ENCODE measurements around the gene C5orf15. TPM values are rescaled to one million over a fixed set of nuclear protein-coding genes. Genes with fewer than 3 reads are reported as not detected.

C5orf15 gene
- total and polyA plus RNA-seq, 2 experiments from 2014 or later = 37.7 to 61.4 TPM

- TF ChIP-seq ZNF114 (CRISPR knock-in tag; IDR thresholded peaks at IDR 0.05) = no peak
- TF ChIP-seq NANOG (IDR thresholded peaks at IDR 0.05; ENCODE audit: borderline replicate concordance) = no peak
- no peak for TF ChIP-seq ETS1 (IDR thresholded peaks at IDR 0.05)
- no peak for TF ChIP-seq POLR2AphosphoS5 (IDR thresholded peaks at IDR 0.05; ENCODE audit: low read depth)
These were observed 49.7 kb downstream of the C5orf15 start (continued) for GRCh38 chr5:133918731-133919130.

GRCh38 chr5:133918316-133918715 lies 50.1 kb downstream of the C5orf15 start:
- H3K4me1 Mint-ChIP-seq = peaks cover 6% of the 10 kb centered on the region
- H3K27ac ChIP-seq (ENCODE audit: low read depth) = no peak overlapping the region
- H3F3A ChIP-seq (replicated peaks; ENCODE audit: low read depth) = no peaks in the 10 kb centered on the region

GRCh38 chr5:133917785-133918184 lies 50.6 kb downstream of the C5orf15 start:
- H2AFZ ChIP-seq = no peak overlapping the region
- Mint-ChIP-seq H3K4me3 (no peak overlapping the region), H3K36me3 (ENCODE audit: low read depth) (no peaks in the 10 kb centered on the region), H3K9me3 (no peaks in the 10 kb centered on the region), H3K4me1 (peaks cover 6% of the 10 kb centered on the region), H3K27me3 (ENCODE audit: insufficient read depth, low read depth, poor library complexity) (peaks cover 2% of the 10 kb centered on the region), H3K27ac (no peak overlapping the region)
- H3K27ac ChIP-seq (ENCODE audit: low read depth) = no peak overlapping the region
- H3K79me2 ChIP-seq (replicated peaks; ENCODE audit: insufficient read depth) = no peaks in the 10 kb centered on the region
- DNase-seq (ENCODE audit: low spot score) (no peak), ATAC-seq (no peak)
- H3K9me2 ChIP-seq (ENCODE audit: insufficient read depth) = no peaks in the 10 kb centered on the region; the same call in 1 of the 2 replicates
- H4K20me1 ChIP-seq (replicated peaks; ENCODE audit: insufficient read depth) = no peaks in the 10 kb centered on the region
- no peaks in the 10 kb centered on the region for H3K36me3 ChIP-seq (ENCODE audit: insufficient read depth)
- no peaks in the 10 kb centered on the region for H3K27me3 ChIP-seq (ENCODE audit: insufficient read depth)
- no peaks in the 10 kb centered on the region for H3K4me1 ChIP-seq (ENCODE audit: insufficient read depth)
- no peak overlapping the region for H3K4me3 ChIP-seq
- no peak overlapping the region for H3K4me2 ChIP-seq
- H3F3A ChIP-seq (replicated peaks; ENCODE audit: low read depth) = no peaks in the 10 kb centered on the region
- TF ChIP-seq ZNF331 (CRISPR knock-in tag; IDR thresholded peaks at IDR 0.05; ENCODE audit: low read depth) = no peak
- no peak for TF ChIP-seq NANOG (IDR thresholded peaks at IDR 0.05; ENCODE audit: borderline replicate concordance)
- TF ChIP-seq POLR2AphosphoS5 (IDR thresholded peaks at IDR 0.05; ENCODE audit: low read depth) = no peak
- TF ChIP-seq, protein P1, sequence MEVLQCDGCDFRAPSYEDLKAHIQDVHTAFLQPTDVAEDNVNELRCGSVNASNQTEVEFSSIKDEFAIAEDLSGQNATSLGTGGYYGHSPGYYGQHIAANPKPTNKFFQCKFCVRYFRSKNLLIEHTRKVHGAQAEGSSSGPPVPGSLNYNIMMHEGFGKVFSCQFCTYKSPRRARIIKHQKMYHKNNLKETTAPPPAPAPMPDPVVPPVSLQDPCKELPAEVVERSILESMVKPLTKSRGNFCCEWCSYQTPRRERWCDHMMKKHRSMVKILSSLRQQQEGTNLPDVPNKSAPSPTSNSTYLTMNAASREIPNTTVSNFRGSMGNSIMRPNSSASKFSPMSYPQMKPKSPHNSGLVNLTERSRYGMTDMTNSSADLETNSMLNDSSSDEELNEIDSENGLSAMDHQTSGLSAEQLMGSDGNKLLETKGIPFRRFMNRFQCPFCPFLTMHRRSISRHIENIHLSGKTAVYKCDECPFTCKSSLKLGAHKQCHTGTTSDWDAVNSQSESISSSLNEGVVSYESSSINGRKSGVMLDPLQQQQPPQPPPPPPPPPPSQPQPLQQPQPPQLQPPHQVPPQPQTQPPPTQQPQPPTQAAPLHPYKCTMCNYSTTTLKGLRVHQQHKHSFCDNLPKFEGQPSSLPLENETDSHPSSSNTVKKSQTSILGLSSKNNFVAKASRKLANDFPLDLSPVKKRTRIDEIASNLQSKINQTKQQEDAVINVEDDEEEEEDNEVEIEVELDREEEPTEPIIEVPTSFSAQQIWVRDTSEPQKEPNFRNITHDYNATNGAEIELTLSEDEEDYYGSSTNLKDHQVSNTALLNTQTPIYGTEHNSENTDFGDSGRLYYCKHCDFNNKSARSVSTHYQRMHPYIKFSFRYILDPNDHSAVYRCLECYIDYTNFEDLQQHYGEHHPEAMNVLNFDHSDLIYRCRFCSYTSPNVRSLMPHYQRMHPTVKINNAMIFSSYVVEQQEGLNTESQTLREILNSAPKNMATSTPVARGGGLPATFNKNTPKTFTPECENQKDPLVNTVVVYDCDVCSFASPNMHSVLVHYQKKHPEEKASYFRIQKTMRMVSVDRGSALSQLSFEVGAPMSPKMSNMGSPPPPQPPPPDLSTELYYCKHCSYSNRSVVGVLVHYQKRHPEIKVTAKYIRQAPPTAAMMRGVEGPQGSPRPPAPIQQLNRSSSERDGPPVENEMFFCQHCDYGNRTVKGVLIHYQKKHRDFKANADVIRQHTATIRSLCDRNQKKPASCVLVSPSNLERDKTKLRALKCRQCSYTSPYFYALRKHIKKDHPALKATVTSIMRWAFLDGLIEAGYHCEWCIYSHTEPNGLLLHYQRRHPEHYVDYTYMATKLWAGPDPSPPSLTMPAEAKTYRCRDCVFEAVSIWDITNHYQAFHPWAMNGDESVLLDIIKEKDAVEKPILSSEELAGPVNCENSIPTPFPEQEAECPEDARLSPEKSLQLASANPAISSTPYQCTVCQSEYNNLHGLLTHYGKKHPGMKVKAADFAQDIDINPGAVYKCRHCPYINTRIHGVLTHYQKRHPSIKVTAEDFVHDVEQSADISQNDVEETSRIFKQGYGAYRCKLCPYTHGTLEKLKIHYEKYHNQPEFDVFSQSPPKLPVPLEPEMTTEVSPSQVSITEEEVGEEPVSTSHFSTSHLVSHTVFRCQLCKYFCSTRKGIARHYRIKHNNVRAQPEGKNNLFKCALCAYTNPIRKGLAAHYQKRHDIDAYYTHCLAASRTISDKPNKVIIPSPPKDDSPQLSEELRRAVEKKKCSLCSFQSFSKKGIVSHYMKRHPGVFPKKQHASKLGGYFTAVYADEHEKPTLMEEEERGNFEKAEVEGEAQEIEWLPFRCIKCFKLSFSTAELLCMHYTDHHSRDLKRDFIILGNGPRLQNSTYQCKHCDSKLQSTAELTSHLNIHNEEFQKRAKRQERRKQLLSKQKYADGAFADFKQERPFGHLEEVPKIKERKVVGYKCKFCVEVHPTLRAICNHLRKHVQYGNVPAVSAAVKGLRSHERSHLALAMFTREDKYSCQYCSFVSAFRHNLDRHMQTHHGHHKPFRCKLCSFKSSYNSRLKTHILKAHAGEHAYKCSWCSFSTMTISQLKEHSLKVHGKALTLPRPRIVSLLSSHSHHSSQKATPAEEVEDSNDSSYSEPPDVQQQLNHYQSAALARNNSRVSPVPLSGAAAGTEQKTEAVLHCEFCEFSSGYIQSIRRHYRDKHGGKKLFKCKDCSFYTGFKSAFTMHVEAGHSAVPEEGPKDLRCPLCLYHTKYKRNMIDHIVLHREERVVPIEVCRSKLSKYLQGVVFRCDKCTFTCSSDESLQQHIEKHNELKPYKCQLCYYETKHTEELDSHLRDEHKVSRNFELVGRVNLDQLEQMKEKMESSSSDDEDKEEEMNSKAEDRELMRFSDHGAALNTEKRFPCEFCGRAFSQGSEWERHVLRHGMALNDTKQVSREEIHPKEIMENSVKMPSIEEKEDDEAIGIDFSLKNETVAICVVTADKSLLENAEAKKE (CRISPR knock-in tag; IDR thresholded peaks at IDR 0.05) = no peak
- no peak for TF ChIP-seq REST (IDR thresholded peaks at IDR 0.05; ENCODE audit: unreplicated experiment)
- no peak for TF ChIP-seq EZH2phosphoT487 (IDR thresholded peaks at IDR 0.05; ENCODE audit: unreplicated experiment)
- no peak for TF ChIP-seq CREB1 (CRISPR knock-in tag; IDR thresholded peaks at IDR 0.05; ENCODE audit: low read depth)

More at GRCh38 chr5:133918316-133918715, 50.1 kb downstream of the C5orf15 start:
- H3K36me3 Mint-ChIP-seq (ENCODE audit: low read depth) = no peaks in the 10 kb centered on the region
- ATAC-seq (no peak), DNase-seq (ENCODE audit: low spot score) (no peak)
- Histone ChIP-seq H3K27me3 (ENCODE audit: insufficient read depth) (no peaks in the 10 kb centered on the region), H3K4me1 (ENCODE audit: insufficient read depth) (no peaks in the 10 kb centered on the region), H3K9me2 (ENCODE audit: insufficient read depth) (no peaks in the 10 kb centered on the region; the same call in 1 of the 2 replicates), H3K4me3 (no peak overlapping the region), H3K4me2 (no peak overlapping the region), H4K20me1 (replicated peaks; ENCODE audit: insufficient read depth) (no peaks in the 10 kb centered on the region), H3K36me3 (ENCODE audit: insufficient read depth) (no peaks in the 10 kb centered on the region), H2AFZ (no peak overlapping the region), H3K79me2 (replicated peaks; ENCODE audit: insufficient read depth) (no peaks in the 10 kb centered on the region)
- H3K4me3 Mint-ChIP-seq = no peak overlapping the region
- H3K27me3 Mint-ChIP-seq (ENCODE audit: insufficient read depth, low read depth, poor library complexity) = no peaks in the 10 kb centered on the region
- H3K9me3 Mint-ChIP-seq = no peaks in the 10 kb centered on the region
- TF ChIP-seq EZH2 (IDR thresholded peaks at IDR 0.05; ENCODE audit: low read depth, unreplicated experiment) = no peak
- no peak for TF ChIP-seq CREB1 (CRISPR knock-in tag; IDR thresholded peaks at IDR 0.05; ENCODE audit: low read depth)
- no peak for TF ChIP-seq ZNF331 (CRISPR knock-in tag; IDR thresholded peaks at IDR 0.05; ENCODE audit: low read depth)
- no peak overlapping the region for H3K27ac Mint-ChIP-seq
